GM18907 (cell line): ENCODE results near the gene CCR6.
A peak's percentile ranks its signal among the peaks of the same experiment; 100 is the strongest.

ENCODE experiments used
- ATAC-seq: cut with Tn5 transposase; IDR thresholded peaks from one replicate; pipeline ENCODE4 v1.9.1; 2021; ENCODE audit warnings: mild to moderate bottlenecking, moderate library complexity; ENCODE audit not compliant: unreplicated experiment

The CCR6 gene

GRCh38 chr6:167118839-167119238 lies 4.1 kb upstream of the CCR6 start:
- no peak for ATAC-seq

- ATAC-seq, result no peak
These were observed 3.0 kb upstream of the CCR6 start for GRCh38 chr6:167119670-167120582.

GRCh38 chr6:167120583-167120903 lies 2.4 kb upstream of the CCR6 start:
- ATAC-seq, result no peak

- no peak for ATAC-seq
These were observed 1.5 kb upstream of the CCR6 start for GRCh38 chr6:167121335-167121841.

- peak; percentile 41 for ATAC-seq
These were observed 662 bp upstream of the CCR6 start for GRCh38 chr6:167122041-167122826.

- no peak for ATAC-seq
These were observed 1.9 kb downstream of the CCR6 start for GRCh38 chr6:167124753-167125152.

- ATAC-seq, result no peak
These were observed 2.5 kb downstream of the CCR6 start for GRCh38 chr6:167125410-167125809.

GRCh38 chr6:167125855-167126349 lies 3.0 kb downstream of the CCR6 start:
- no peak for ATAC-seq

GRCh38 chr6:167127785-167128531 lies 5.1 kb downstream of the CCR6 start:
- peak; percentile 76 for ATAC-seq

GRCh38 chr6:167129159-167129558 lies 6.3 kb downstream of the CCR6 start:
- ATAC-seq, result peak; percentile 32

GRCh38 chr6:167129562-167129961 lies 6.7 kb downstream of the CCR6 start:
- no peak for ATAC-seq

- no peak for ATAC-seq
These were observed 7.2 kb downstream of the CCR6 start for GRCh38 chr6:167130008-167130677.

- ATAC-seq, result no peak
These were observed 8.1 kb downstream of the CCR6 start for GRCh38 chr6:167130712-167131684.

GRCh38 chr6:167134448-167135328 lies 11.8 kb downstream of the CCR6 start:
- no peak for ATAC-seq

- no peak for ATAC-seq
These were observed 13.5 kb downstream of the CCR6 start for GRCh38 chr6:167136376-167136775.

GRCh38 chr6:167137081-167137480 lies 14.2 kb downstream of the CCR6 start:
- ATAC-seq, result no peak

GRCh38 chr6:167137881-167138280 lies 15.0 kb downstream of the CCR6 start:
- ATAC-seq, result no peak

GRCh38 chr6:167139761-167140160 lies 16.9 kb downstream of the CCR6 start:
- ATAC-seq, result no peak
